Transverse colon (tissue), 3 donors: Measurements from ENCODE around the gene BORCS5.

Experiments
- CTCF ChIP-seq, 5 experiments: fragments of 200-600 bp in 3 of 5; fragments of 450-650 bp in 2 of 5; sonication (generic) in 3 of 5; IDR thresholded peaks; 1 replicate in 2 of 5; 2 replicates in 3 of 5; pipeline ENCODE4 v1.5.1; 2016 to 2017; ENCODE audit warnings: antibody characterized with exemption in 5 of 5, inconsistent platforms in 3 of 5, mild to moderate bottlenecking in 2 of 5, moderate library complexity in 1 of 5
- POLR2A ChIP-seq: fragments of 450-650 bp; IDR thresholded peaks from one replicate; pipeline ENCODE4 v1.6.1; 2016; ENCODE audit warnings: antibody characterized with exemption, mild to moderate bottlenecking, moderate library complexity

GRCh38 chr12:12415886-12416285 is 59.0 kb downstream of the BORCS5 start:
- TF ChIP-seq POLR2A, result no peak
- no peak for TF ChIP-seq CTCF (IDR thresholded peaks at IDR 0.05)
